ENCODE data around the gene PNPLA6.

Gene PNPLA6

DNA sequence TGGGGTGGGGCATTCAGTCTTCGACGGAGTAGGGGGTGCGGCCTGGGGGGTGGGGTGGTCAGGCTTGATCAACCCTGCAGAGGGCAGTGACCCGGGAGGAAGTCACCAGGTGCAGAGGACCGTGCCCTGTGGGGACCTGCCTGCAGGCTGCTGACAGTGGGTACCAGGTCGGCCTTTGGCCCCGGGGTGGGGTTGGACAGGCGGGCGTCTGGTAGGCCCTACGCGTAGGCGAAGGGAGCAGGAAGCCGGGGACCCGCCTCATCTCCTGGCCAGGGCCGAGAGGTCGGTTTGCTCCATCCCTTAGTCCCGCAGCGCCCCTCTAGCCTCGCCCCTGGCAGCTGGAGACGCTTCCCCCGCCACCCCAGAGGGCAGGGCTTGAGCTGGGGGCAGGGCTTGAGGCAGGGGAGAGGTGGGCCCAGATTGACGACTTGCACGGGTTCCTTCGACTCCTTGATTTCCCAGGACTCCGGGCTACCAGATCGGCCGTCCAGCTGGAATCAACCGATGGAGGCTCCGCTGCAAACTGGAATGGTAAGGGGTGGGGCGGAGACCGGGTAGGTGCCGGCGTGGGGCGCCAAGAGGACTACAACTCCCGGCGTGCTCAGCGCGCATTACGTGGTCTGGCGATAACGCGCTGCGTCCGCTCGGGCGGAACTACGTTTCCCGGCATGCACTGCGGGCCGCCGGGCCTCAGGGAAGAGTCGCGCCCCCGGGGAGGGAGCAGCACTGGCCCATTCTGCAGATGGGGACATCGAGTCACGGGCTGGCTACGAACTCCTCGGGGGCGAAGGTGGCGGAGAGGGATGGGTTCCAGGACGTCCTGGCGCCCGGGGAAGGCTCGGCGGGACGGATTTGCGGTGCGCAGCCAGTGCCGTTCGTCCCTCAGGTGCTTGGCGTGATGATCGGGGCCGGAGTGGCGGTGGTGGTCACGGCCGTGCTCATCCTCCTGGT is at the start of gene PNPLA6:
TSS of gene PNPLA6 (plus strand) at position 671 of the 951 bp plus-strand sequence. CDS start at position 743, 72 bp downstream.
- H3K27ac ChIP-seq: peak within 1 kb of the TSS; percentile 84
- CTCF ChIA-PET: interaction anchor here (1.2 kb wide), 1 partner anchor 12 kb away, joined by 3 read pairs; no protein-coding TSS in a partner anchor
- POLR2A ChIA-PET (ENCODE audit: low non-redundant PET): no interaction called here
- peak; percentile 90 for DNase-seq (ENCODE audit: low spot score)
- TF ChIP-seq, protein P1, sequence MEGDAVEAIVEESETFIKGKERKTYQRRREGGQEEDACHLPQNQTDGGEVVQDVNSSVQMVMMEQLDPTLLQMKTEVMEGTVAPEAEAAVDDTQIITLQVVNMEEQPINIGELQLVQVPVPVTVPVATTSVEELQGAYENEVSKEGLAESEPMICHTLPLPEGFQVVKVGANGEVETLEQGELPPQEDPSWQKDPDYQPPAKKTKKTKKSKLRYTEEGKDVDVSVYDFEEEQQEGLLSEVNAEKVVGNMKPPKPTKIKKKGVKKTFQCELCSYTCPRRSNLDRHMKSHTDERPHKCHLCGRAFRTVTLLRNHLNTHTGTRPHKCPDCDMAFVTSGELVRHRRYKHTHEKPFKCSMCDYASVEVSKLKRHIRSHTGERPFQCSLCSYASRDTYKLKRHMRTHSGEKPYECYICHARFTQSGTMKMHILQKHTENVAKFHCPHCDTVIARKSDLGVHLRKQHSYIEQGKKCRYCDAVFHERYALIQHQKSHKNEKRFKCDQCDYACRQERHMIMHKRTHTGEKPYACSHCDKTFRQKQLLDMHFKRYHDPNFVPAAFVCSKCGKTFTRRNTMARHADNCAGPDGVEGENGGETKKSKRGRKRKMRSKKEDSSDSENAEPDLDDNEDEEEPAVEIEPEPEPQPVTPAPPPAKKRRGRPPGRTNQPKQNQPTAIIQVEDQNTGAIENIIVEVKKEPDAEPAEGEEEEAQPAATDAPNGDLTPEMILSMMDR (conservative IDR thresholded peaks at IDR 0.05; ENCODE audit: low read depth): no peak

DNA sequence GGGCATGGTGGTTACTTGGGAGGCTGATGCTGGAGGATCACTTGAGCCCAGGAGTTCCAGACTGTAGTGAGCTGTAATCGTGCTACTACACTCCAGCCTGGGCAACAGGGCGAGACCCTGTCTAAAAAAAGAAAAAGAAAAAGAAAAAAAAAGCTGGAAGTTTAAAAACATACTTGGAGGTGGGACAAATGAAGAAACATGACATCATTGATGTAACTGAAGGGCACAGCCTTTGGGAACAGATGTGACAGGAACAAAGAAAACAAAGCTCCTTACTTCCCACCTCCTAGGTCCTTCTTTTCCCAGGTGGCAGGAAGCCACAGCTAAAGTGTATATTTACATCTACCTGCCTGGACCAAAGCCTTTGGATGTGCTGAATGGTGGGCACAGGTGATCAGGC is 48.6 kb upstream of the PNPLA6 start:
- TF ChIP-seq, protein P1 (conservative IDR thresholded peaks at IDR 0.05; ENCODE audit: low read depth): no peak
- POLR2A ChIA-PET (ENCODE audit: low non-redundant PET): interaction anchor here (0.6 kb wide), 1 partner anchor 11 kb away, joined by 5 read pairs; a partner anchor contains a TSS
- CTCF ChIA-PET: interaction anchor here (0.7 kb wide), 1 partner anchor 87 kb away, joined by 7 read pairs; no protein-coding TSS in a partner anchor
- DNase-seq (ENCODE audit: low spot score): no peak
- H3K27ac ChIP-seq: no peak overlapping the region

DNA sequence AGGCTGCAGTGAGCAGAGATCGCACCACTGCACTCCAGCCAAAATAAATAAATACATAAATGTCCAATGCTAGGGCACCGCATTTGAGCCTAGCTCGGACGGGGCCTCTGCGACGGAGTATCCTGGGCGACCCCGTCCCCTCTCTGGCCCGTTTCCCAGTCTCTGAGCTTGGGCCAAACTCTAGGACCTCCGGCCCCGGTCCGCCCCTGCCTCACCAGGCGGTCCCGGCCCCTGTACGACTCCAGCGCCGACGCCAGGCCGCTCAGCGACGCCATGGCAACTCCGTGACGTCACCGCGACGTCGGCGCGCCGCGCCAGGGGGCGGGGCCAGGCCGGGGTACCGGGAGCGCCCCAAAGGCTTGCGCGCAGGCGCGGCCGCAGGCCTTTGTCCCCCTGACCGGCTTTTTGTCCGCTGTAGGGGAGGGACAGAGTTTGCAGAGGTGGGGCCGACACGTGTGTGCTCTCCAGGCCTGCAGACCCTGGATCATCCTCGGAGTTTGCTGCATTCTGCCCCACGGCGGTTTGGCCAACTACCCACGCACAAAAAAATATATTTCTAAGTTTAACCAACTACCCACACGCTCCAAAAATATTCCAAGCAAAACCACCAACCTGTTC is 46.7 kb upstream of the PNPLA6 start, which contains the start of gene PEX11G:
TSS of gene PEX11G (minus strand) at position 300 of the 618 bp plus-strand sequence. CDS start at position 275, 25 bp downstream.
- POLR2A ChIA-PET (ENCODE audit: low non-redundant PET): no interaction called here
- TF ChIP-seq, protein P1 (conservative IDR thresholded peaks at IDR 0.05; ENCODE audit: low read depth): no peak
- peak within 1 kb of the TSS; percentile 72 for H3K27ac ChIP-seq
- CTCF ChIA-PET: no interaction called here
- DNase-seq (ENCODE audit: low spot score): peak; percentile 95

DNA sequence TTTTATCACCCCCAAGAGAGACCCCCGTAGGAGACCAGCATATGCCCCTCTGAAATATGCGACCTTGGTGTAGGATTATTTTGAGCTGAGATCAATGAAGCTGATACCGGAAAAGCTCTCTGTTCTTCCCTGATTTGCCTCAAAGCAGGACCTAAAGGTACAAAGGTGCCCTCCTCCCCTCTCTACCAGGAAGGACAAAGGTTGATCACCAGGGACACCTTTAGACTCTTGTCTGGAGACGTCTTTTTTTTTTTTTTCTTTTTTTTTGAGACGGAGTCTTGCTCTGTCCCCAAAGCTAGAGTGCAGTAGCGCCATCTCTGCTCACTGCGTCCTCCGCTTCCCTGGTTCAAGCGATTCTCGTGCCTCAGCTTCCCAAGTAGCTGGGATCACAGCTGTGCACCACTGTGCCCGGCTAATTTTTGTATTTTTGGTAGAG is 45.9 kb upstream of the PNPLA6 start:
- DNase-seq (ENCODE audit: low spot score): no peak
- CTCF ChIA-PET: interaction anchor here (0.5 kb wide), 1 partner anchor 102 kb away, joined by 3 read pairs; no protein-coding TSS in a partner anchor
- POLR2A ChIA-PET (ENCODE audit: low non-redundant PET): no interaction called here
- TF ChIP-seq, protein P1 (conservative IDR thresholded peaks at IDR 0.05; ENCODE audit: low read depth): no peak
- H3K27ac ChIP-seq: peak overlapping the region; percentile 16; the same call in 1 of the 2 replicates

DNA sequence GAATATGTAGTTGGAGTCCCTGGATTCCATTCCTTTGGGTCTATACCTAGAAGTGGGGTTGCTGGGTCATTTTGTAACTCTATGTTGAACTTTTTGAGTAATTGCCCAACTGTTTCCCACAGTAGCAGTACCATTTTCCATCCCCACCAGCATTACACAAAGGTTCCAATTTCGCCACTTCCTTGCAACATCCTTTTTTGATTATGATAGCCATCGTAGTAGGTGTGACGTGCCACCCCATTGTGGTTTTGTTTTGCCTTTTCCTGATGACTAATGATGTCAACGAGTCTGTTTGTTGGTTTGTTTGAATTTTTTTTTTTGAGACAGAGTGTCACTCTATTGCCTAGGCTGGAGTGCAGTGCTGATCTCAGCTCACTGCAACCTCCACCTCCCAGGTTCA is 43.4 kb upstream of the PNPLA6 start:
- no peak for DNase-seq (ENCODE audit: low spot score)
- H3K27ac ChIP-seq: peak overlapping the region; percentile 97
- ChIA-PET POLR2A (ENCODE audit: low non-redundant PET) (no interaction called here), CTCF (no interaction called here)
- TF ChIP-seq, protein P1 (conservative IDR thresholded peaks at IDR 0.05; ENCODE audit: low read depth): no peak

DNA sequence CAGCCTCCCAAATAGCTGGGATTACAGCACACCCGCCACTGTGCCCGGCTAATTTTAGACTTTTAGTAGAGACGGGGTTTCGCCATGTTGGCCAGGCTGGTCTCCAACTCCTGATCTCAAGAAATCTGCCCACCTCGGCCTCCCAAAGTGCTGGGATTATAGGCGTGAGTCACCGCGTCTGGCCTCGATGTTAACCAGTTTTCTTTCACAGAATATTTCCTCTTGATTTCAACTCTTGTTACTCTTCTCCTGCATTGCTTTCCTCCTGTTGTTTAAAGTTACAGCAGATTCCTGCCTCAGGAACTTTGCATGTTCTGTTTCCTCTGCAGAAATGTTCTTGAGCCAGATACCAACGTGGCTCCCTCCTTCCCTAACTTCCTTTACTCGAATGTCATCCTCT is 43.0 kb upstream of the PNPLA6 start:
- DNase-seq (ENCODE audit: low spot score): no peak
- TF ChIP-seq, protein P1 (conservative IDR thresholded peaks at IDR 0.05; ENCODE audit: low read depth): no peak
- H3K27ac ChIP-seq: peak overlapping the region; percentile 97
- ChIA-PET CTCF (no interaction called here), POLR2A (ENCODE audit: low non-redundant PET) (no interaction called here)
